DOHH2 (cell line): Measurements from ENCODE around the gene CDK14.

Experiments
- H3F3A ChIP-seq: fragments of 200-600 bp; sonication (generic), shearing (Covaris generic); 2 replicates; pipeline ENCODE4 v1.6.0; 2016; ENCODE audit warnings: antibody characterized with exemption, mild to moderate bottlenecking; ENCODE audit not compliant: control insufficient read depth, insufficient read depth
- H3K27ac ChIP-seq: fragments of 200-600 bp; sonication (generic); 2 replicates; pipeline ENCODE4 v1.5.1; 2014; ENCODE audit warnings: low read depth, mild to moderate bottlenecking, low read length, moderate library complexity
- H3K27me3 ChIP-seq: fragments of 200-600 bp; sonication (generic); 2 replicates; pipeline ENCODE4 v1.6.1; 2014; ENCODE audit warnings: mild to moderate bottlenecking, low read length, mixed read lengths; ENCODE audit not compliant: control insufficient read depth
- H3K36me3 ChIP-seq: fragments of 200-600 bp; sonication (generic); 2 replicates; pipeline ENCODE4 v1.6.1; 2014; ENCODE audit warnings: mild to moderate bottlenecking, low read length, moderate library complexity, mixed read lengths; ENCODE audit not compliant: control insufficient read depth
- H3K4me1 ChIP-seq: fragments of 200-600 bp; sonication (generic); 2 replicates; pipeline ENCODE4 v1.6.1; 2014; ENCODE audit warnings: mild to moderate bottlenecking, low read length, mixed read lengths; ENCODE audit not compliant: control insufficient read depth
- H3K4me2 ChIP-seq: fragments of 200-600 bp; sonication (generic); 2 replicates; pipeline ENCODE4 v1.6.0; 2014; ENCODE audit warnings: mild to moderate bottlenecking, low read length, moderate library complexity
- H3K4me3 ChIP-seq: fragments of 200-600 bp; sonication (generic); 2 replicates; pipeline ENCODE4 v1.5.1; 2014; ENCODE audit warnings: mild to moderate bottlenecking, low read length, mixed read lengths
- H3K79me2 ChIP-seq: fragments of 200-600 bp; sonication (generic); 2 replicates; pipeline ENCODE4 v1.6.1; 2014; ENCODE audit warnings: mild to moderate bottlenecking, low read length, mixed read lengths; ENCODE audit not compliant: control insufficient read depth
- H3K9me2 ChIP-seq: fragments of 200-600 bp; sonication (generic); replicated peaks from 2 replicates; pipeline ENCODE4 v1.6.1; 2014; ENCODE audit warnings: mild to moderate bottlenecking, low read length, mixed read lengths; ENCODE audit not compliant: control insufficient read depth
- H3K9me3 ChIP-seq: fragments of 200-600 bp; sonication (generic); 2 replicates; pipeline ENCODE4 v1.6.1; 2014; ENCODE audit warnings: antibody characterized with exemption, low read length, mixed read lengths; ENCODE audit not compliant: control insufficient read depth, insufficient read depth
- H4K20me1 ChIP-seq: fragments of 200-600 bp; sonication (generic); 2 replicates; pipeline ENCODE4 v1.6.0; 2014; ENCODE audit warnings: low read depth, mild to moderate bottlenecking, antibody characterized with exemption, low read length, moderate library complexity; ENCODE audit not compliant: control insufficient read depth, insufficient read depth
- CTCF ChIP-seq: fragments of 200-600 bp; sonication (generic); IDR thresholded peaks from one replicate; pipeline ENCODE4 v1.5.1; 2014; ENCODE audit warnings: antibody characterized with exemption, mild to moderate bottlenecking, low read depth, low read length; ENCODE audit not compliant: poor library complexity, severe bottlenecking
- EZH2phosphoT487 ChIP-seq: fragments of 200-600 bp; sonication (generic); IDR thresholded peaks from 2 replicates; pipeline ENCODE4 v1.6.1; 2017; ENCODE audit warnings: borderline replicate concordance, mild to moderate bottlenecking, antibody characterized with exemption, low read length, moderate library complexity, mixed read lengths

Gene CDK14

GRCh38 chr7:90595342-90595800 is 750 bp upstream of the CDK14 start:
- Histone ChIP-seq H3K27me3 (peaks cover 28% of the 10 kb centered on the region), H3K4me2 (peak overlapping the region; percentile 81), H3F3A (peaks cover 9% of the 10 kb centered on the region), H3K4me1 (peaks cover 32% of the 10 kb centered on the region), H3K79me2 (no peaks in the 10 kb centered on the region), H4K20me1 (no peaks in the 10 kb centered on the region), H3K4me3 (peak overlapping the region; percentile 86), H3K36me3 (no peaks in the 10 kb centered on the region), H3K9me3 (no peaks in the 10 kb centered on the region), H3K27ac (no peak overlapping the region), H3K9me2 (no peaks in the 10 kb centered on the region)
- no peak for TF ChIP-seq CTCF
- TF ChIP-seq EZH2phosphoT487: no peak

GRCh38 chr7:90596671-90597562 is 796 bp downstream of the CDK14 start:
- H3K9me2 ChIP-seq: no peaks in the 10 kb centered on the region
- no peaks in the 10 kb centered on the region for H3K36me3 ChIP-seq
- peaks cover 28% of the 10 kb centered on the region for H3K27me3 ChIP-seq
- no peaks in the 10 kb centered on the region for H3K79me2 ChIP-seq
- peak overlapping the region; percentile 81 for H3K4me2 ChIP-seq
- no peak overlapping the region for H3K27ac ChIP-seq
- TF ChIP-seq CTCF (peak; percentile 30), EZH2phosphoT487 (no peak)
- H3K4me1 ChIP-seq: peaks cover 43% of the 10 kb centered on the region
- peaks cover 9% of the 10 kb centered on the region for H3F3A ChIP-seq
- no peaks in the 10 kb centered on the region for H4K20me1 ChIP-seq
- peak overlapping the region; percentile 86 for H3K4me3 ChIP-seq
- H3K9me3 ChIP-seq: no peaks in the 10 kb centered on the region

GRCh38 chr7:90597563-90598253 is 1.6 kb downstream of the CDK14 start:
- Histone ChIP-seq H3K4me1 (peaks cover 43% of the 10 kb centered on the region), H3K4me3 (peak overlapping the region; percentile 86), H3K36me3 (no peaks in the 10 kb centered on the region), H3K27ac (no peak overlapping the region), H3K79me2 (no peaks in the 10 kb centered on the region), H3K4me2 (peak overlapping the region; percentile 81), H3F3A (peaks cover 9% of the 10 kb centered on the region), H3K9me3 (no peaks in the 10 kb centered on the region), H4K20me1 (no peaks in the 10 kb centered on the region), H3K9me2 (no peaks in the 10 kb centered on the region), H3K27me3 (peaks cover 28% of the 10 kb centered on the region)
- TF ChIP-seq CTCF (no peak), EZH2phosphoT487 (no peak)
